ENCODE measurements around the gene PTPN22. TPM values are rescaled to one million over a fixed set of nuclear protein-coding genes. Genes with fewer than 3 reads are reported as not detected.

The PTPN22 gene
- total RNA-seq, 1 experiment from 2014 or later: not detected

DNA sequence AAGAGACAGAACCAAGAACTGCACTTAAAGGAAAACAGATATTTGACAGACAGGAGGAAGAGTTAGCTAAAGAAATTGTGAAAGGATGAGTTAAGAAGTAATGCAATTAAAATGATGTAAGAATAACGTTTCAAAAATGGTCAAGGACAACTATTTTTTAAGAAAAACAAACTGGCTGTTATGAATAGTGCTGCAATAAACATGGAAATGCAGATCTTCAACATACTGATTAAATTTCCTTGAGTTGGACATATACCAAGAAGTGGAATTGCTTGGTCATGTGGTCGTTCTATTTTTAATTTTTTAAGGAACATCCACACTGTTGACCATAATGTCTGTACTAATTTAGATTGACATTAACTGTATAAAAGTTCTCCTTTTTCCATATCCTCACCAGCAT, 89.1 kb downstream of the PTPN22 start:
- POLR2A ChIA-PET: no interaction called here
- peaks cover 5% of the 10 kb centered on the region for H3K9me3 Mint-ChIP-seq
- H3K36me3 Mint-ChIP-seq: peaks cover 7% of the 10 kb centered on the region
- no peaks in the 10 kb centered on the region for H3K27me3 Mint-ChIP-seq (ENCODE audit: low read depth)
- H3K27ac Mint-ChIP-seq: no peak overlapping the region
- no peak for TF ChIP-seq ATF1 (CRISPR knock-in tag; IDR thresholded peaks at IDR 0.05)
- TF ChIP-seq ZBTB21 (CRISPR knock-in tag; IDR thresholded peaks at IDR 0.05; ENCODE audit: borderline replicate concordance): no peak
- no peak for TF ChIP-seq HMGA2 (CRISPR knock-in tag; IDR thresholded peaks at IDR 0.05)
- TF ChIP-seq, protein P1, sequence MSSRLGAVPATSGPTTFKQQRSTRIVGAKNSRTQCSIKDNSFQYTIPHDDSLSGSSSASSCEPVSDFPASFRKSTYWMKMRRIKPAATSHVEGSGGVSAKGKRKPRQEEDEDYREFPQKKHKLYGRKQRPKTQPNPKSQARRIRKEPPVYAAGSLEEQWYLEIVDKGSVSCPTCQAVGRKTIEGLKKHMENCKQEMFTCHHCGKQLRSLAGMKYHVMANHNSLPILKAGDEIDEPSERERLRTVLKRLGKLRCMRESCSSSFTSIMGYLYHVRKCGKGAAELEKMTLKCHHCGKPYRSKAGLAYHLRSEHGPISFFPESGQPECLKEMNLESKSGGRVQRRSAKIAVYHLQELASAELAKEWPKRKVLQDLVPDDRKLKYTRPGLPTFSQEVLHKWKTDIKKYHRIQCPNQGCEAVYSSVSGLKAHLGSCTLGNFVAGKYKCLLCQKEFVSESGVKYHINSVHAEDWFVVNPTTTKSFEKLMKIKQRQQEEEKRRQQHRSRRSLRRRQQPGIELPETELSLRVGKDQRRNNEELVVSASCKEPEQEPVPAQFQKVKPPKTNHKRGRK (CRISPR knock-in tag; IDR thresholded peaks at IDR 0.05; ENCODE audit: borderline replicate concordance): no peak
- TF ChIP-seq ZNF219 (CRISPR knock-in tag; IDR thresholded peaks at IDR 0.05; ENCODE audit: borderline replicate concordance): no peak
- TF ChIP-seq, protein P2, sequence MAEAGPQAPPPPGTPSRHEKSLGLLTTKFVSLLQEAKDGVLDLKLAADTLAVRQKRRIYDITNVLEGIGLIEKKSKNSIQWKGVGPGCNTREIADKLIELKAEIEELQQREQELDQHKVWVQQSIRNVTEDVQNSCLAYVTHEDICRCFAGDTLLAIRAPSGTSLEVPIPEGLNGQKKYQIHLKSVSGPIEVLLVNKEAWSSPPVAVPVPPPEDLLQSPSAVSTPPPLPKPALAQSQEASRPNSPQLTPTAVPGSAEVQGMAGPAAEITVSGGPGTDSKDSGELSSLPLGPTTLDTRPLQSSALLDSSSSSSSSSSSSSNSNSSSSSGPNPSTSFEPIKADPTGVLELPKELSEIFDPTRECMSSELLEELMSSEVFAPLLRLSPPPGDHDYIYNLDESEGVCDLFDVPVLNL (CRISPR knock-in tag; IDR thresholded peaks at IDR 0.05; ENCODE audit: borderline replicate concordance, low read depth): no peak
- TF ChIP-seq CBFB (CRISPR knock-in tag; IDR thresholded peaks at IDR 0.05; ENCODE audit: low read depth): no peak
- no peak for TF ChIP-seq TCF7 (CRISPR knock-in tag; IDR thresholded peaks at IDR 0.05; ENCODE audit: low read depth)
- TF ChIP-seq GTF2I (CRISPR knock-in tag; conservative IDR thresholded peaks at IDR 0.05): no peak
- TF ChIP-seq TEAD4 (CRISPR knock-in tag; IDR thresholded peaks at IDR 0.05): no peak
- TF ChIP-seq, protein P3, sequence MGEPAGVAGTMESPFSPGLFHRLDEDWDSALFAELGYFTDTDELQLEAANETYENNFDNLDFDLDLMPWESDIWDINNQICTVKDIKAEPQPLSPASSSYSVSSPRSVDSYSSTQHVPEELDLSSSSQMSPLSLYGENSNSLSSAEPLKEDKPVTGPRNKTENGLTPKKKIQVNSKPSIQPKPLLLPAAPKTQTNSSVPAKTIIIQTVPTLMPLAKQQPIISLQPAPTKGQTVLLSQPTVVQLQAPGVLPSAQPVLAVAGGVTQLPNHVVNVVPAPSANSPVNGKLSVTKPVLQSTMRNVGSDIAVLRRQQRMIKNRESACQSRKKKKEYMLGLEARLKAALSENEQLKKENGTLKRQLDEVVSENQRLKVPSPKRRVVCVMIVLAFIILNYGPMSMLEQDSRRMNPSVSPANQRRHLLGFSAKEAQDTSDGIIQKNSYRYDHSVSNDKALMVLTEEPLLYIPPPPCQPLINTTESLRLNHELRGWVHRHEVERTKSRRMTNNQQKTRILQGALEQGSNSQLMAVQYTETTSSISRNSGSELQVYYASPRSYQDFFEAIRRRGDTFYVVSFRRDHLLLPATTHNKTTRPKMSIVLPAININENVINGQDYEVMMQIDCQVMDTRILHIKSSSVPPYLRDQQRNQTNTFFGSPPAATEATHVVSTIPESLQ (CRISPR knock-in tag; IDR thresholded peaks at IDR 0.05): no peak
- ATAC-seq: no peak
- DNase-seq (ENCODE audit: low spot score): no peak
- H3K4me1 Mint-ChIP-seq: peaks cover 21% of the 10 kb centered on the region
- no peak overlapping the region for H3K4me3 Mint-ChIP-seq
- CTCF ChIA-PET: no interaction called here

DNA sequence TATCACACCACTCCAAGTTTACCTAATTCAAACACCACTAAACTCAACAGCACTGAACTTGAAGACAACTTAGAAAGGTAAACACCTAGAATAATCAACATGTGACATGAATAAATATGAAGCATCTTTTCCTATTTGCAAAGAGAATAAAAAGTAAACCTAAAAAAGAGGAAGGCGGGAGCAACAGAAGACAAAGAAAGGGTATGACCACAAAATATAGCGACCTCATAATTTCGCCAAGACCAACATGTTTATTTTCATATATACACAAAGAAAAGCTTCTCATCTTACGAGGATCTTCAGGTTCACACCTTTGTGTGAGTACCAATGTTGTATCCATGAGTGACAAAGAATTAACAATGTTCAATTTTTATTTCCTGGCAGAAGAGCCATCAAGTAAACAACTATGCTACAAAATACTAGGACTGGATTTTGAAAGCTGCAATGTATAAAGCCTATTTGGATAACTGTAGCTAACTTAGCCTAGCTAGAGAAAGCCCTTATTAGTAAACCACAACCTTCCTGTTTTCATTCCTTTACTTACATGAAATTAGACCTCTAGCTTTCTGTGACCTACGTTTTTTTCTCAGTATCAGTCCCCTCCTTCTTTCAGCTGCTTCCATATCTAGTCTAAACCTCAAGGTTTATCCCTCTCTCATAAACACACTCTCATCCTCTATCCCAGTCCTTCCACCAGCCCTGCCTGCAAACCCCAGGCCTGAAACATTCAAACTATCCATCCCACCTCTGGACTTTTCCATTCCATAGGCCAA, 91.0 kb downstream of the PTPN22 start:
- H3K4me3 Mint-ChIP-seq: no peak overlapping the region
- no peak for ATAC-seq
- H3K27me3 Mint-ChIP-seq (ENCODE audit: low read depth): no peaks in the 10 kb centered on the region
- peaks cover 5% of the 10 kb centered on the region for H3K9me3 Mint-ChIP-seq
- ChIA-PET POLR2A (no interaction called here), CTCF (no interaction called here)
- no peak overlapping the region for H3K27ac Mint-ChIP-seq
- H3K36me3 Mint-ChIP-seq: peaks cover 20% of the 10 kb centered on the region
- peaks cover 7% of the 10 kb centered on the region for H3K4me1 Mint-ChIP-seq
- no peak for DNase-seq (ENCODE audit: low spot score)
- TF ChIP-seq ZNF671 (CRISPR knock-in tag; IDR thresholded peaks at IDR 0.05) (no peak), KAT7 (CRISPR knock-in tag; IDR thresholded peaks at IDR 0.05; ENCODE audit: borderline replicate concordance) (no peak), NR2C2 (CRISPR knock-in tag; IDR thresholded peaks at IDR 0.05) (no peak), HMGA2 (CRISPR knock-in tag; IDR thresholded peaks at IDR 0.05) (no peak), PRRX2 (CRISPR knock-in tag; IDR thresholded peaks at IDR 0.05) (no peak), ZNF138 (CRISPR knock-in tag; conservative IDR thresholded peaks at IDR 0.05) (no peak), SMAD4 (CRISPR knock-in tag; IDR thresholded peaks at IDR 0.05) (no peak), GRHL2 (CRISPR knock-in tag; IDR thresholded peaks at IDR 0.05; ENCODE audit: insufficient replicate concordance, severe bottlenecking) (no peak), ZNF219 (CRISPR knock-in tag; IDR thresholded peaks at IDR 0.05; ENCODE audit: borderline replicate concordance) (no peak), ZNF232 (CRISPR knock-in tag; IDR thresholded peaks at IDR 0.05) (no peak), ZNF423 (CRISPR knock-in tag; IDR thresholded peaks at IDR 0.05) (no peak), TP53 (CRISPR knock-in tag; IDR thresholded peaks at IDR 0.05) (no peak), ZNF396 (CRISPR knock-in tag; IDR thresholded peaks at IDR 0.05; ENCODE audit: borderline replicate concordance) (no peak)
- TF ChIP-seq, protein P4, sequence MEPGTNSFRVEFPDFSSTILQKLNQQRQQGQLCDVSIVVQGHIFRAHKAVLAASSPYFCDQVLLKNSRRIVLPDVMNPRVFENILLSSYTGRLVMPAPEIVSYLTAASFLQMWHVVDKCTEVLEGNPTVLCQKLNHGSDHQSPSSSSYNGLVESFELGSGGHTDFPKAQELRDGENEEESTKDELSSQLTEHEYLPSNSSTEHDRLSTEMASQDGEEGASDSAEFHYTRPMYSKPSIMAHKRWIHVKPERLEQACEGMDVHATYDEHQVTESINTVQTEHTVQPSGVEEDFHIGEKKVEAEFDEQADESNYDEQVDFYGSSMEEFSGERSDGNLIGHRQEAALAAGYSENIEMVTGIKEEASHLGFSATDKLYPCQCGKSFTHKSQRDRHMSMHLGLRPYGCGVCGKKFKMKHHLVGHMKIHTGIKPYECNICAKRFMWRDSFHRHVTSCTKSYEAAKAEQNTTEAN (CRISPR knock-in tag; IDR thresholded peaks at IDR 0.05): no peak
- TF ChIP-seq, protein P5, sequence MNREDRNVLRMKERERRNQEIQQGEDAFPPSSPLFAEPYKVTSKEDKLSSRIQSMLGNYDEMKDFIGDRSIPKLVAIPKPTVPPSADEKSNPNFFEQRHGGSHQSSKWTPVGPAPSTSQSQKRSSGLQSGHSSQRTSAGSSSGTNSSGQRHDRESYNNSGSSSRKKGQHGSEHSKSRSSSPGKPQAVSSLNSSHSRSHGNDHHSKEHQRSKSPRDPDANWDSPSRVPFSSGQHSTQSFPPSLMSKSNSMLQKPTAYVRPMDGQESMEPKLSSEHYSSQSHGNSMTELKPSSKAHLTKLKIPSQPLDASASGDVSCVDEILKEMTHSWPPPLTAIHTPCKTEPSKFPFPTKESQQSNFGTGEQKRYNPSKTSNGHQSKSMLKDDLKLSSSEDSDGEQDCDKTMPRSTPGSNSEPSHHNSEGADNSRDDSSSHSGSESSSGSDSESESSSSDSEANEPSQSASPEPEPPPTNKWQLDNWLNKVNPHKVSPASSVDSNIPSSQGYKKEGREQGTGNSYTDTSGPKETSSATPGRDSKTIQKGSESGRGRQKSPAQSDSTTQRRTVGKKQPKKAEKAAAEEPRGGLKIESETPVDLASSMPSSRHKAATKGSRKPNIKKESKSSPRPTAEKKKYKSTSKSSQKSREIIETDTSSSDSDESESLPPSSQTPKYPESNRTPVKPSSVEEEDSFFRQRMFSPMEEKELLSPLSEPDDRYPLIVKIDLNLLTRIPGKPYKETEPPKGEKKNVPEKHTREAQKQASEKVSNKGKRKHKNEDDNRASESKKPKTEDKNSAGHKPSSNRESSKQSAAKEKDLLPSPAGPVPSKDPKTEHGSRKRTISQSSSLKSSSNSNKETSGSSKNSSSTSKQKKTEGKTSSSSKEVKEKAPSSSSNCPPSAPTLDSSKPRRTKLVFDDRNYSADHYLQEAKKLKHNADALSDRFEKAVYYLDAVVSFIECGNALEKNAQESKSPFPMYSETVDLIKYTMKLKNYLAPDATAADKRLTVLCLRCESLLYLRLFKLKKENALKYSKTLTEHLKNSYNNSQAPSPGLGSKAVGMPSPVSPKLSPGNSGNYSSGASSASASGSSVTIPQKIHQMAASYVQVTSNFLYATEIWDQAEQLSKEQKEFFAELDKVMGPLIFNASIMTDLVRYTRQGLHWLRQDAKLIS (CRISPR knock-in tag; IDR thresholded peaks at IDR 0.05; ENCODE audit: borderline replicate concordance): no peak
- TF ChIP-seq, protein P6, sequence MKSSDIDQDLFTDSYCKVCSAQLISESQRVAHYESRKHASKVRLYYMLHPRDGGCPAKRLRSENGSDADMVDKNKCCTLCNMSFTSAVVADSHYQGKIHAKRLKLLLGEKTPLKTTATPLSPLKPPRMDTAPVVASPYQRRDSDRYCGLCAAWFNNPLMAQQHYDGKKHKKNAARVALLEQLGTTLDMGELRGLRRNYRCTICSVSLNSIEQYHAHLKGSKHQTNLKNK (CRISPR knock-in tag; IDR thresholded peaks at IDR 0.05): no peak

Data from WTC11 (cell line).